Right atrium auricular region (tissue), 2 donors: ENCODE measurements around the gene BANP. TPM values are rescaled to one million over a fixed set of nuclear protein-coding genes. Genes with fewer than 3 reads are reported as not detected.

ENCODE experiments used
- DNase-seq: peaks from one replicate; pipeline ENCODE4 v3.0.0-alpha.2; 2019; ENCODE audit warnings: low spot score
- H3K27ac ChIP-seq, 2 donors: fragments of 200-600 bp; sonication (generic); 1 replicate in 1 of 2; 2 replicates in 1 of 2; pipeline ENCODE4 v1.5.1; 2016 to 2019
- H3K27me3 ChIP-seq, 2 donors: fragments of 200-600 bp; sonication (generic); one replicate each; pipeline versions ENCODE4 v1.5.1 to v1.6.0; 2017 to 2019
- H3K36me3 ChIP-seq: fragments of 200-600 bp; sonication (generic); one replicate; pipeline ENCODE4 v1.5.1; 2016
- H3K4me1 ChIP-seq, 2 donors: fragments of 200-600 bp; sonication (generic); one replicate each; pipeline versions ENCODE4 v1.5.1 to v1.6.0; 2017 to 2019
- H3K4me3 ChIP-seq, 2 donors: fragments of 200-600 bp; sonication (generic); 1 replicate in 1 of 2; 2 replicates in 1 of 2; pipeline ENCODE4 v1.5.1; 2017 to 2019; ENCODE audit warnings: mild to moderate bottlenecking in 1 of 2, moderate library complexity in 1 of 2
- H3K9me3 ChIP-seq, 2 donors: fragments of 200-600 bp; sonication (generic); one replicate each; pipeline ENCODE4 v1.5.1; 2019
- total RNA-seq, 2 donors: library from RNA; depleted of rRNA; stranded (reverse); fragments of >200 nt; gene quantifications; one replicate each; pipeline ENCODE4 v1.1.0, GENCODE V29; 2016
- TF ChIP-seq, protein P1 (sequence below), 2 donors: fragments of 200-600 bp; sonication (generic); IDR thresholded peaks; one replicate each; pipeline ENCODE4 v1.5.1; 2019; ENCODE audit warnings: antibody characterized with exemption in 2 of 2

BANP gene
- total RNA-seq, 2 donors from 2014 or later: 10.4 to 14.4 TPM

DNA sequence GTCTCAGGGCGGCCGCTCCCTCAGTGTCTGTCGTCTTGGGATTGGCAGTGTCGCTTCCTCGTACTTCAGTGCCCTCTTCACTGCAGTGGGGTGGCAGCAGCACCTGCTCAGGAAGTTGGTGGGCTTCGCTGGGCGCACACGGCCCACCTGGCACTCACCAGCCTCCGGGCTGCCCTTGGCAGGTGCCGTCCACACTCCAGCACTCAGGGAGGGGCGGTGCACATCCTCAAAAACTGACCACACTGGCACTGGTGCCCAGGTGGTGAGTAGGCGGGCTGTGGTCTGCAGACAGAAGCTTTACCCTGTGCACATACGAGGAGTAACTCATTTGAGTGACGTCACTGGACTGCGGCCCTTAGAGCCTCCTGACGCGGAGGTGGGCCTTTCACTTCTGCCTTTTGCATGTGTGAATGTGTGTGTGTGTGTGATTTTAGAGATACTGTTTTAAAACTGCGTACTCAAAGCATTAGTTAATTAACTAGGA is 94.6 kb downstream of the BANP start:
- H3K27ac ChIP-seq: no peak overlapping the region
- no peaks in the 10 kb centered on the region for H3K4me1 ChIP-seq
- no peak for DNase-seq
- TF ChIP-seq, protein P1, sequence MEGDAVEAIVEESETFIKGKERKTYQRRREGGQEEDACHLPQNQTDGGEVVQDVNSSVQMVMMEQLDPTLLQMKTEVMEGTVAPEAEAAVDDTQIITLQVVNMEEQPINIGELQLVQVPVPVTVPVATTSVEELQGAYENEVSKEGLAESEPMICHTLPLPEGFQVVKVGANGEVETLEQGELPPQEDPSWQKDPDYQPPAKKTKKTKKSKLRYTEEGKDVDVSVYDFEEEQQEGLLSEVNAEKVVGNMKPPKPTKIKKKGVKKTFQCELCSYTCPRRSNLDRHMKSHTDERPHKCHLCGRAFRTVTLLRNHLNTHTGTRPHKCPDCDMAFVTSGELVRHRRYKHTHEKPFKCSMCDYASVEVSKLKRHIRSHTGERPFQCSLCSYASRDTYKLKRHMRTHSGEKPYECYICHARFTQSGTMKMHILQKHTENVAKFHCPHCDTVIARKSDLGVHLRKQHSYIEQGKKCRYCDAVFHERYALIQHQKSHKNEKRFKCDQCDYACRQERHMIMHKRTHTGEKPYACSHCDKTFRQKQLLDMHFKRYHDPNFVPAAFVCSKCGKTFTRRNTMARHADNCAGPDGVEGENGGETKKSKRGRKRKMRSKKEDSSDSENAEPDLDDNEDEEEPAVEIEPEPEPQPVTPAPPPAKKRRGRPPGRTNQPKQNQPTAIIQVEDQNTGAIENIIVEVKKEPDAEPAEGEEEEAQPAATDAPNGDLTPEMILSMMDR (IDR thresholded peaks at IDR 0.05): no peak
- peaks cover 16% of the 10 kb centered on the region for H3K36me3 ChIP-seq
- H3K9me3 ChIP-seq: no peaks in the 10 kb centered on the region
- H3K27me3 ChIP-seq: no peaks in the 10 kb centered on the region
- no peak overlapping the region for H3K4me3 ChIP-seq

DNA sequence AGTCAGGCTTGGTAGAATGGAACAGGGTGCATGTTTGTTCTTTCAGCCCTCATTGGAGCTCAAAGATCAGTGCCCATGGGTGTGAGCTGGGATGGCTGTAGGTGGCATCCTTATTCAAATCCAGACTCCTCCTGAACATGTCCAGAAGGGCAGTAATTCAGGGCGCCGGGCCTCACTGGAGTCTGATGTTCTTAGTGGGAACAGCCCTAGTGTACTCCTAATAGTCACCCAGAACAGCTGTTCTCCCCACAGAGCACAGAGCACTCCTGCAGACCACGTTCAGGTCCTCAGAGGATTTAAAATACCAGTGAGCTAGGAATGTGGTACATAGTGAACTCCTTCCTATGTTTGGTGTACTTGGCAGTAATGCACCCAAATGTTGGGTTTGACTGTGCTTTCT is 96.2 kb downstream of the BANP start:
- no peaks in the 10 kb centered on the region for H3K9me3 ChIP-seq
- H3K27me3 ChIP-seq: no peaks in the 10 kb centered on the region
- peaks cover 19% of the 10 kb centered on the region for H3K36me3 ChIP-seq
- H3K4me1 ChIP-seq: no peaks in the 10 kb centered on the region
- no peak overlapping the region for H3K4me3 ChIP-seq
- H3K27ac ChIP-seq: no peak overlapping the region
- DNase-seq: no peak
- TF ChIP-seq, protein P1 (IDR thresholded peaks at IDR 0.05): no peak

DNA sequence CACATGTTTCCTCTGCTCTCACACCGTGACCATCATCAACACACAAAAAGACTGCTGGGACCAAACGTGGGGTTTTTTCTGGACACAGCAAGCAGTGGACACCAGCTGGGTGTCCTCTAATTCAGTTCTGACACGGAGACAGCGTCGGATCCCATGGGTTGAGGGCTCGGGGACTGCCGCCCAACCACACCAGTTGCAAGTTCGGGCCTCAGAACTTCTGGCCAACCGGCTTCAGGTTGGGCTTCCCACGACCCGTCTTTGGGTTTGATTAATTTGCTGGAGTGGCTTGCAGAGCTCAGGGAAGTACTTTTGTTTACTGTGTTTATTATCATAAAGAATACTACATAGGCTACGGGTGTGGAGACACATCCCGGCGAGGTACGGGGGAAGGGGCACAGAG is 97.8 kb downstream of the BANP start:
- DNase-seq: no peak
- H3K36me3 ChIP-seq: peaks cover 19% of the 10 kb centered on the region
- TF ChIP-seq, protein P1 (IDR thresholded peaks at IDR 0.05): no peak
- no peaks in the 10 kb centered on the region for H3K27me3 ChIP-seq
- no peaks in the 10 kb centered on the region for H3K9me3 ChIP-seq
- H3K4me1 ChIP-seq: no peaks in the 10 kb centered on the region
- H3K4me3 ChIP-seq: no peak overlapping the region
- no peak overlapping the region for H3K27ac ChIP-seq

DNA sequence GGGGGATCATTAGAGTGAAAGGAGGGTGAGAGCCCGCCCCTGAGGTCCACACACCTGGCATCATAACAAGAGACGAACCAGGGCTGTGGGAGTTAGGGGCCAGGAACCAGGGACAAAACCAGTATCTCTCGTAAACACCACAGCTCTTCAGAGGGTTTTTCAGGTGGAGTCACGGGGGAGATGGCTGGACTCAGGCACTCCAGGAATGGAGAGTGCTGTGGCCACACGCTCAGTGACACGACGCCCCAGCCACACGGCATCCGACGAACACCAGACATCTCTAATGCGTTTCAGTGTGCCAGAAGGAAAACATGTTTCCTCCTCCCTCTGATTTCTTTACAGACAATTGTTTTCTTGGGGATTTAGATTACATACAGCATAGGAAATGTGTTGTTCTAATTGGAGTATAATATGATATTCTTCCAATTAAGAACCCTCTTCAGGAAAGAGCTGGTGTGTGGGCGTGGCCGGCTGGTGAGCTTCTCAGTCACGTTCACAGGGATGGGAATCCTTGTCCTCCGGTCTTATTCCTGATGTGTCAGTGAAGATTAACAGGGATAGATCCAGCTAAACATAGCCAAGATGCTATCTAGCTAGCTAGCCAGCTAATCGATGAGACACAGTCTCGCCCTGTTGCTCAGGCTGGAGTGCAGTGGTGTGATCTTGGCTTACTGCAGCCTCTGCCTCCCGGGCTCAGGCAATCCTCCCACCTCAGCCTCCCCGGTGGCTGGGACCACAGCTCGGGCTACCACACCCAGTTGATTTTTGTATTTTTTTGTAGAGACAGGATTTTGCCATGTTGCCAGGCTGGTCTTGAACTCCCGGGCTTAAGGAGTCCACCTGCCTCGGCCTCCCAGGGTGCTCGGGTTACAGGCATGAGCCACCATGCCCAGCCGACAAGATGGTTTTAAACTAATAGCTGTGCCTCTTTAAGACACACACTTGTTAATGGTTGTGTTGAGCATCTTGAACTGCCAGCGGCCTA is 98.6 kb downstream of the BANP start:
- Histone ChIP-seq H3K4me3 (no peak overlapping the region), H3K27ac (no peak overlapping the region), H3K27me3 (no peaks in the 10 kb centered on the region), H3K9me3 (no peaks in the 10 kb centered on the region), H3K4me1 (no peaks in the 10 kb centered on the region), H3K36me3 (peaks cover 19% of the 10 kb centered on the region)
- TF ChIP-seq, protein P1 (IDR thresholded peaks at IDR 0.05): no peak
- DNase-seq: no peak

DNA sequence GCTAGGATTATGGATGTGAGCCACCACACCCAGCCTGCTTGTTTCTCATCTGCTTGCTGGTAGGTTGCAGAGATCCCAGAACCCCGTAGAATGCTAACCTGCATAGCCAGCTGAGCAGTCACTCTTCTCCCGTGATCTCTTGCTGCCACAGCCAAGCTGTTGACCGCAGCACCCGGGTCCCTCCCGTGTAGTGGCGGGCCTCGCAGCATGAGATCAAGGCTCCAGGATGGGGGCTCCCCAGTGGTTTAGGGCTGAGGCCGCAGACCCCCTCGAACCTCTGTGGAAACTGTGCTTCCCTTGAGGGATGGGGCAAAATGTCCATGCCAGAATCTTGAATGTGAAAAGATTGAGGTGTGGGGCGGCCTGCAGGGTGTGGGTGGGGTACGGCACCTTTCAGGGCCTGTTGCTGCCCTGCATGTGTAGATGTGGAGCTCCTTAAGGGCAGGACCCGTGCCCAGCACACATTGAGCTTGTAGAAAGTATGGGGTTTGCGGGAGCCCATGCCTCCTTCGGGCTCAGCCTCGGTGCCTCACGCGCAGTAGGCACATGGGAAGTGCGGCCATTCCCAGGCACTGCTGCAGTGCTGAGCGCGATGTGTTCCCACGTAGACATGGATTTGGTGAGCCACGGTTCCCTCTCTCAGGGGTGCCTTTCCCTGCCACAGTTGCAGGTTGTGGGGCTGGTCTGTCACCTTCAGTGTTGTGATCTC is 99.9 kb downstream of the BANP start:
- DNase-seq: no peak
- Histone ChIP-seq H3K27me3 (no peaks in the 10 kb centered on the region), H3K27ac (no peak overlapping the region), H3K9me3 (no peaks in the 10 kb centered on the region), H3K36me3 (peaks cover 19% of the 10 kb centered on the region), H3K4me3 (no peak overlapping the region), H3K4me1 (no peaks in the 10 kb centered on the region)
- TF ChIP-seq, protein P1 (IDR thresholded peaks at IDR 0.05): no peak
